Smooth muscle cell (in vitro differentiated cells): ENCODE measurements around the gene NACAD. TPM values are rescaled to one million over a fixed set of nuclear protein-coding genes. Genes with fewer than 3 reads are reported as not detected.

Experiments
- DNase-seq: peaks from one replicate; lab custom pipeline; 2025; ENCODE audit not compliant: unreplicated experiment; lab: John Stamatoyannopoulos, UW
- H2AFZ ChIP-seq: fragments of 200-600 bp; sonication (generic); 2 replicates; pipeline ENCODE4 v1.6.0; 2016; ENCODE audit warnings: antibody characterized with exemption, low read depth, mild to moderate bottlenecking
- H3F3A ChIP-seq: fragments of 200-600 bp; sonication (generic); 2 replicates; pipeline ENCODE4 v1.6.0; 2017; ENCODE audit warnings: antibody characterized with exemption, low read depth
- H3K27ac ChIP-seq: fragments of 200-600 bp; sonication (generic); 2 replicates; pipeline ENCODE4 v1.5.1; 2016; ENCODE audit warnings: low read depth, mild to moderate bottlenecking
- H3K27me3 ChIP-seq: fragments of 200-600 bp; sonication (generic); 2 replicates; pipeline ENCODE4 v1.6.1; 2016; ENCODE audit warnings: low read depth, mild to moderate bottlenecking
- H3K36me3 ChIP-seq: fragments of 200-600 bp; sonication (generic); 2 replicates; pipeline ENCODE4 v1.5.1; 2016; ENCODE audit warnings: low read depth
- H3K4me1 ChIP-seq: fragments of 200-600 bp; sonication (generic); 2 replicates; pipeline ENCODE4 v1.5.1; 2016; ENCODE audit warnings: low read depth
- H3K4me2 ChIP-seq: fragments of 200-600 bp; sonication (generic); 2 replicates; pipeline ENCODE4 v1.6.0; 2016; ENCODE audit warnings: mild to moderate bottlenecking
- H3K4me3 ChIP-seq: fragments of 200-600 bp; sonication (generic); 2 replicates; pipeline ENCODE4 v1.5.1; 2016; ENCODE audit warnings: mild to moderate bottlenecking
- H3K79me2 ChIP-seq: fragments of 200-600 bp; sonication (generic); 2 replicates; pipeline ENCODE4 v1.6.0; 2016; ENCODE audit warnings: low read depth, mild to moderate bottlenecking
- H3K9ac ChIP-seq: fragments of 200-600 bp; sonication (generic); 2 replicates; pipeline ENCODE4 v1.6.0; 2016; ENCODE audit warnings: low read depth
- H3K9me3 ChIP-seq: fragments of 200-600 bp; sonication (generic); replicated peaks from 2 replicates; pipeline ENCODE4 v1.5.1; 2016; ENCODE audit warnings: low read depth
- H4K20me1 ChIP-seq: fragments of 200-600 bp; sonication (generic); 2 replicates; pipeline ENCODE4 v1.6.0; 2016; ENCODE audit warnings: low read depth
- WGBS: methylation state at CpG from one replicate; pipeline ENCODE4 v1.1.7; 2016; ENCODE audit warnings: low lambda C conversion rate; 5-methylcytosine and 5-hydroxymethylcytosine counted together
- polyA plus RNA-seq: library from polyadenylated mRNA; unstranded; fragments of >200 nt; fragmentation: Nextera tagmentation; extraction: Ambion mirVana; gene quantifications from 2 replicates; pipeline ENCODE4 v1.2.1, GENCODE V29; 2016
- total RNA-seq: library from RNA; depleted of rRNA; stranded (reverse); fragments of >200 nt; gene quantifications from 2 replicates; pipeline ENCODE4 v1.2.3, GENCODE V29; 2014
- TF ChIP-seq, protein P1 (sequence below): fragments of 200-600 bp; sonication (generic); IDR thresholded peaks from 2 replicates; pipeline ENCODE4 v1.5.1; 2017; ENCODE audit warnings: borderline replicate concordance, mild to moderate bottlenecking, antibody characterized with exemption; ENCODE audit not compliant: insufficient read depth, poor library complexity, severe bottlenecking

The NACAD gene
- total and polyA plus RNA-seq, 2 experiments from 2014 or later: 5.3 to 12.5 TPM

GRCh38 chr7:45055016-45055415 lies 33.8 kb downstream of the NACAD start:
- no peaks in the 10 kb centered on the region for H3K36me3 ChIP-seq
- 99% methylated on average over 5 of the region's 5 CpGs for WGBS
- no peak overlapping the region for H3K4me3 ChIP-seq
- H2AFZ ChIP-seq: no peak overlapping the region
- H3F3A ChIP-seq: no peaks in the 10 kb centered on the region
- H3K9me3 ChIP-seq: no peaks in the 10 kb centered on the region
- DNase-seq: no peak
- H3K4me2 ChIP-seq: no peak overlapping the region
- peaks cover 42% of the 10 kb centered on the region for H4K20me1 ChIP-seq
- no peaks in the 10 kb centered on the region for H3K4me1 ChIP-seq
- H3K27me3 ChIP-seq: no peaks in the 10 kb centered on the region
- no peak overlapping the region for H3K9ac ChIP-seq
- TF ChIP-seq, protein P1, sequence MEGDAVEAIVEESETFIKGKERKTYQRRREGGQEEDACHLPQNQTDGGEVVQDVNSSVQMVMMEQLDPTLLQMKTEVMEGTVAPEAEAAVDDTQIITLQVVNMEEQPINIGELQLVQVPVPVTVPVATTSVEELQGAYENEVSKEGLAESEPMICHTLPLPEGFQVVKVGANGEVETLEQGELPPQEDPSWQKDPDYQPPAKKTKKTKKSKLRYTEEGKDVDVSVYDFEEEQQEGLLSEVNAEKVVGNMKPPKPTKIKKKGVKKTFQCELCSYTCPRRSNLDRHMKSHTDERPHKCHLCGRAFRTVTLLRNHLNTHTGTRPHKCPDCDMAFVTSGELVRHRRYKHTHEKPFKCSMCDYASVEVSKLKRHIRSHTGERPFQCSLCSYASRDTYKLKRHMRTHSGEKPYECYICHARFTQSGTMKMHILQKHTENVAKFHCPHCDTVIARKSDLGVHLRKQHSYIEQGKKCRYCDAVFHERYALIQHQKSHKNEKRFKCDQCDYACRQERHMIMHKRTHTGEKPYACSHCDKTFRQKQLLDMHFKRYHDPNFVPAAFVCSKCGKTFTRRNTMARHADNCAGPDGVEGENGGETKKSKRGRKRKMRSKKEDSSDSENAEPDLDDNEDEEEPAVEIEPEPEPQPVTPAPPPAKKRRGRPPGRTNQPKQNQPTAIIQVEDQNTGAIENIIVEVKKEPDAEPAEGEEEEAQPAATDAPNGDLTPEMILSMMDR: no peak
- no peak overlapping the region for H3K27ac ChIP-seq
- peaks cover 47% of the 10 kb centered on the region for H3K79me2 ChIP-seq

DNA sequence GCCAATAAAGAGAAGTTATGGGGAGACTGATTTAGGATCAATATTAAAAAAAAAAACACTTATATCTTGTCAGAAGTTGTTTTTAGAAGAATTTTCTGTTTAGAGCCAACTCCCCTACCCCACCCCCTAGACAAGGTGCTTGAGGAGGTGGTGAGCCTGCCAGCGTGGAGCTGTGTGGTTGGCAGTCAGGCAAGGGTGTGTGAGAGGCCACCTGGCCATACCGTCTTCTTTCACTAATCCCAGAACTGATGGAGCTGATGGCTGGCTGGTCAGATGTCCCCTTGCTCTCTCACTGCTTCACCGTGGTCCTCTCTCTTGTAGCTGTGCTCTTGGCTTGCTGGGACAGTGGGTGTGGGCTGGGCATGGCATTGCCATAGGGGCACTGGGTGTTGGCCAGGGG lies 34.3 kb downstream of the NACAD start:
- Histone ChIP-seq H3K27me3 (no peaks in the 10 kb centered on the region), H3K9ac (no peak overlapping the region), H3K4me1 (no peaks in the 10 kb centered on the region), H3K4me2 (no peak overlapping the region), H3K9me3 (no peaks in the 10 kb centered on the region), H3K27ac (no peak overlapping the region), H2AFZ (no peak overlapping the region), H4K20me1 (peaks cover 44% of the 10 kb centered on the region), H3K36me3 (no peaks in the 10 kb centered on the region), H3K4me3 (no peak overlapping the region), H3K79me2 (peaks cover 41% of the 10 kb centered on the region), H3F3A (no peaks in the 10 kb centered on the region)
- TF ChIP-seq, protein P1: no peak
- DNase-seq: no peak
- WGBS: 91% methylated on average over 3 of the region's 3 CpGs

DNA sequence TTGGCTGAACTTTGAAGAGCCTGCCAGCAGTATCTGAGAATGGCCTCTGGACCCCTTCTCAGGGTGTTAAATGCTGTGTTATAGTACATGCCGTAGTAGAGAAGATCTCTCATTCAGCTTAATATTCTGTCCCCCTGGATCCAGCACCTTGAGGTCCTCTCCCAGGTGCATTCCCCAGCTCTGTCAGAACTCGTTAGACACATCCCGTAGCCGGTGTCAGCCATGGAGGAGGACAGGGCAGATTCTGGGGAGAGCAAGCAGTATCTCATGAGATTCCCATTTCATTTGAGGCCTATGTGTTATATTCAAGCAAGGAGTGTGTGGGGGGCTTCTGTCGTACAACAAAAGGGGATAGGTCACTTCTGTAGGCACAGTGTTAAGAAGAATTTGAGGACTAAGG lies 34.8 kb downstream of the NACAD start:
- Histone ChIP-seq H3K79me2 (peaks cover 36% of the 10 kb centered on the region), H3F3A (no peaks in the 10 kb centered on the region), H3K4me3 (no peak overlapping the region), H3K9me3 (no peaks in the 10 kb centered on the region), H3K27me3 (no peaks in the 10 kb centered on the region), H3K36me3 (no peaks in the 10 kb centered on the region), H3K9ac (no peak overlapping the region), H3K4me1 (no peaks in the 10 kb centered on the region), H2AFZ (no peak overlapping the region), H3K4me2 (no peak overlapping the region), H3K27ac (no peak overlapping the region), H4K20me1 (peaks cover 44% of the 10 kb centered on the region)
- no peak for DNase-seq
- TF ChIP-seq, protein P1: no peak
- 95% methylated on average over 5 of the region's 5 CpGs for WGBS

DNA sequence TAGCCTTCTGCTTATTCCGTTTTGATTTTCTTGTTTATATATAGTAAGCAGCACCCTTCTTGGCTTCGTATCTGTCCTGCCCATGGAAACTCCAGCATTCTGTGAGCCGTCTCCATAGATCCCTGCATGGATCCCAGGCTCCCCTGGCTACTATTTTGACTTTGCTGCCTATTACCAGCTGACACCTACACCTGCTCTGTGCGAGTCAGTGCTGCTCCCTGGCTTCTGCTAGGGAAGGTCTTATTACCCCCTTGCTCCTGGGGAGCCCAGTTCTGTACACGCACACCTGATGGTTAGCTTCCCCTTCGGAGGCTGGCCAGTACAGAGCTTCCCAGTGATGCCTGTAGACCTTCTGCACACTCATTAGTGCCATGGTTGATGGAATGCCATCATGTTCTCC lies 35.4 kb downstream of the NACAD start:
- DNase-seq: no peak
- H3K9ac ChIP-seq: no peak overlapping the region
- H3K4me1 ChIP-seq: no peaks in the 10 kb centered on the region
- H3K79me2 ChIP-seq: peaks cover 35% of the 10 kb centered on the region
- WGBS: 80% methylated on average over 6 of the region's 6 CpGs
- no peaks in the 10 kb centered on the region for H3K9me3 ChIP-seq
- H3K4me3 ChIP-seq: no peak overlapping the region
- no peaks in the 10 kb centered on the region for H3K36me3 ChIP-seq
- H3K27me3 ChIP-seq: no peaks in the 10 kb centered on the region
- no peak overlapping the region for H2AFZ ChIP-seq
- no peaks in the 10 kb centered on the region for H3F3A ChIP-seq
- no peak overlapping the region for H3K27ac ChIP-seq
- TF ChIP-seq, protein P1: no peak
- peaks cover 41% of the 10 kb centered on the region for H4K20me1 ChIP-seq
- no peak overlapping the region for H3K4me2 ChIP-seq
